Esophagus muscularis mucosa (tissue), 4 donors: ENCODE results near the gene CDHR3. TPM values are rescaled to one million over a fixed set of nuclear protein-coding genes. Genes with fewer than 3 reads are reported as not detected.
A peak's percentile ranks its signal among the peaks of the same experiment; 100 is the strongest.

Source experiments
- DNase-seq: peaks from one replicate; pipeline ENCODE4 v3.0.0-alpha.2; 2017; ENCODE audit errors: extremely low spot score
- H3K27ac ChIP-seq, 4 donors: fragments of 200-600 bp; sonication (generic); replicated peaks in 1 of 4; 1 replicate in 3 of 4; 2 replicates in 1 of 4; pipeline ENCODE4 v1.5.1; 2016 to 2019; ENCODE audit warnings: mild to moderate bottlenecking in 1 of 4
- H3K27me3 ChIP-seq, 4 donors: fragments of 200-600 bp; sonication (generic); one replicate each; pipeline versions ENCODE4 v1.5.1 to v1.6.0; 2016 to 2019
- H3K36me3 ChIP-seq, 4 donors: fragments of 200-600 bp; sonication (generic); one replicate each; pipeline ENCODE4 v1.5.1; 2016 to 2019
- H3K4me1 ChIP-seq, 4 donors: fragments of 200-600 bp; sonication (generic); one replicate each; pipeline ENCODE4 v1.5.1; 2016 to 2019
- H3K4me3 ChIP-seq, 4 donors: fragments of 200-600 bp; sonication (generic); 1 replicate in 2 of 4; 2 replicates in 2 of 4; pipeline ENCODE4 v1.5.1; 2016 to 2019; ENCODE audit warnings: mild to moderate bottlenecking in 4 of 4, moderate library complexity in 1 of 4
- H3K9me3 ChIP-seq, 4 donors: fragments of 200-600 bp; sonication (generic); 1 replicate in 3 of 4; 2 replicates in 1 of 4; pipeline ENCODE4 v1.5.1; 2016 to 2019
- CTCF ChIP-seq, 3 experiments: fragments of 200-600 bp in 2 of 3; fragments of 450-650 bp in 1 of 3; sonication (generic) in 2 of 3; IDR thresholded peaks; one replicate each; pipeline ENCODE4 v1.5.1; 2017 to 2019; ENCODE audit warnings: antibody characterized with exemption in 3 of 3, mild to moderate bottlenecking in 2 of 3, moderate library complexity in 1 of 3
- EP300 ChIP-seq: sonication (generic); formaldehyde crosslinking; IDR thresholded peaks from one replicate; pipeline ENCODE4 v1.6.1; 2017; ENCODE audit warnings: antibody characterized with exemption
- POLR2A ChIP-seq: fragments of 450-650 bp; IDR thresholded peaks from one replicate; pipeline ENCODE4 v1.6.1; 2017; ENCODE audit warnings: antibody characterized with exemption, moderate library complexity, mild to moderate bottlenecking, low read depth
- POLR2AphosphoS5 ChIP-seq, 2 donors: sonication (generic); formaldehyde crosslinking; IDR thresholded peaks; one replicate each; pipeline ENCODE4 v1.6.1; 2017; ENCODE audit warnings: antibody characterized with exemption in 2 of 2
- WGBS: methylation state at CpG from one replicate; pipeline ENCODE4 v1.1.5; 2018; 5-methylcytosine and 5-hydroxymethylcytosine counted together
- intact Hi-C: fragments of 100-400 bp; cut with DNase I; formaldehyde crosslinking; loops from one replicate; pipeline ENCODE4 v1.15.1; 2023
- total RNA-seq, 4 donors: library from RNA; depleted of rRNA; stranded (reverse); fragments of >200 nt; gene quantifications; one replicate each; pipeline versions ENCODE4 v1.1.0 to v1.2.1, GENCODE V29; 2016

CDHR3 gene
- total RNA-seq, 4 donors from 2014 or later = 7.8 to 41.1 (median 21.2) TPM

DNA sequence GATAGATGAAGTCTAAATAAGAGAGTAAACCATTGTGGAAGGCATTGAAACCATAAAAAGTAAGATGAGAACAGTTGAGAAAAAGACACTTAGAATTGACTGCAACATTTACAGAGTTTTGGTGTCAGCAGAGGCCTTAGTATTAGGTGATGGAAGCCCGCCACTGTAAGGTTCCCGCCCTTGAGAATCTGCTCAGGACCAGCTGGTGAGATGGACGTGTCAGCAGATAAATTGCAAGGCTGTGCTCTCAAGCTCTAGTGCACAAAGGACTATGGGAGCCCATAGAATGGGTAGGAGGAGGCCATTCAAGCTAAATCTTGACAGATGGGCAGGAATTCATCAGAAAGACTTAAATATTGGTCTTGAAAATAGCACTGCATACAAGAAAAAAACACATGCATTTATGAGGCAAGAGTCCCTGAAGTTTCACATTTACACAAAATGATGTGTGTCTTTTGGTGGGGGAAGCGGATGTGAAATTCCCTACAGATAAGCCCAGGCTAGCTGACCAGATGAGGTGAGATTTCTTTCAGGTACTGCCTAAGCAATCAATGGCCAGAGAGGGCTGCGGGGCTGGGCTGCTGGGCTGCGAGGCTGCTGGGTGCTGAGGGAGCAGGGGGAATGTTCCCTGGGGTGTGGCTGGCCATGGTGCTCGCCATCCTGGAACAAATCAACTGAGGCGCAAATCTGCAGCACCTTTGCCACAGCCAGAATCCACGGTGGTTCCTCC lies 106.6 kb downstream of the CDHR3 start:
- Histone ChIP-seq H3K36me3 (no peaks in the 10 kb centered on the region), H3K9me3 (no peaks in the 10 kb centered on the region), H3K4me1 (peaks cover 58 to 97% (median 88%) of the 10 kb centered on the region in 4 donors), H3K4me3 (no peak overlapping the region), H3K27ac (peak overlapping the region; percentile 74 to 86 (median 86)), H3K27me3 (no peaks in the 10 kb centered on the region)
- TF ChIP-seq CTCF (IDR thresholded peaks at IDR 0.05) (no peak), POLR2AphosphoS5 (IDR thresholded peaks at IDR 0.05) (no peak)
- WGBS = 80% methylated on average over 8 of the region's 9 CpGs
- intact Hi-C loops = no loop called here
- peak; percentile 72 for DNase-seq

DNA sequence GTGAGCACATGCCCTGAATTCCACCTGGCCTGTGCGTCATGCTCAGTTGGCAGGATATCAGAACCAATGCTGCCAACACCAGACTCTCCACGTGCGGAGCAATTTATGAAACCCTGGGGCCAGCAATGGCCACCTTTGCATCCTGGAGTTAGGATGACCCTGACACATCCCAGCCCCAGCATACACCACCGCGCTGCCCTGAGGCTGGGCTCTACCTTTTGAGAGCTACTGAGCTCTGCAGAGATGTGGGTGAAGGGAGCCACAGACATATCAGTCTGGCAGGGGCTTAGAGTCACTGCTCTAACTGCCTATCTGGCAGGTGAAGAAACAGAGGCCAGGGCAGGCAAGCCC lies 107.1 kb downstream of the CDHR3 start:
- Histone ChIP-seq H3K36me3 (no peaks in the 10 kb centered on the region), H3K4me3 (no peak overlapping the region), H3K9me3 (no peaks in the 10 kb centered on the region), H3K4me1 (peaks cover 53 to 97% (median 87%) of the 10 kb centered on the region in 4 donors), H3K27me3 (no peaks in the 10 kb centered on the region), H3K27ac (peak overlapping the region; percentile 74 to 86 (median 86))
- intact Hi-C loops = no loop called here
- TF ChIP-seq CTCF (IDR thresholded peaks at IDR 0.05) (no peak), EP300 (no peak), POLR2AphosphoS5 (IDR thresholded peaks at IDR 0.05) (peak in 1 of 2 donors; percentile 72), POLR2A (no peak)
- peak; percentile 72 for DNase-seq
- 72% methylated on average over 4 of the region's 5 CpGs for WGBS

DNA sequence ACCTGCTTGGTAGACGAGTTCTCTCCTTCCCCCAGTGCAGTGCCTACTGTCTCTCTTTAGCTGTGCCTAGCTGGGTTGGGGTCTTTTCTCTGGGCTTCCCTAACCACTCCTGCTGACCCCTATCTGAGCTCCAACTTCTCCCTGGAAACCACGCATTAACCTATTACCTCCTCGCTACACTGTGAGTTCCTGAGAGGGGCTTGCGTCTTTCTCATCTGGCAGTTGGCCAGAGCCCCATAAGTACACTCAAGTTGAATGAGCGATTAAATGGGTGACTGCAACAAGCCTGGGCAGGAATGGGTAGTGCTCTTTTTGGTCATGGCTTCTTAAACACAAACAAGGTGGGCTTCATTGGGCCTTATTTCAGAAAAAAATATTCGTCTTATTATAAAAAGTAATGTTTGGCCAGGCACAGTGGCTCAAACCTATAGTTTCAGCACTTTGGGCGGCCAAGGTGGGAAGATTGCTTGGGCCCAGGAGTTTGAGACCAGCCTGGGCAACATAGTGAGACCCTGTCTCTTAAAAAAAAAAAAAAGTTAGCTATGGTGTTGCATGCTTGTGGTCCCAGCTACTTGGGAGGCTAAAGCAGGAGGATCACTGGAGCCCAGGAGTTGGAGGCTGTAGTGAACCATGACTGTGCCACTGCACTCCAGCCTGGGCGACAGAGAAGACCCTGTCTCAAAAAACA lies 107.6 kb downstream of the CDHR3 start:
- DNase-seq = no peak
- no peaks in the 10 kb centered on the region for H3K36me3 ChIP-seq
- TF ChIP-seq EP300 = no peak
- no peak for TF ChIP-seq POLR2A
- TF ChIP-seq CTCF (IDR thresholded peaks at IDR 0.05) = no peak
- no peak for TF ChIP-seq POLR2AphosphoS5 (IDR thresholded peaks at IDR 0.05)
- no peaks in the 10 kb centered on the region for H3K9me3 ChIP-seq
- intact Hi-C loops = no loop called here
- peak overlapping the region; percentile 74 to 86 (median 86) for H3K27ac ChIP-seq
- peaks cover 48 to 97% (median 87%) of the 10 kb centered on the region in 4 donors for H3K4me1 ChIP-seq
- no peak overlapping the region for H3K4me3 ChIP-seq
- H3K27me3 ChIP-seq = no peaks in the 10 kb centered on the region
- WGBS = 90% methylated on average over 8 of the region's 8 CpGs

DNA sequence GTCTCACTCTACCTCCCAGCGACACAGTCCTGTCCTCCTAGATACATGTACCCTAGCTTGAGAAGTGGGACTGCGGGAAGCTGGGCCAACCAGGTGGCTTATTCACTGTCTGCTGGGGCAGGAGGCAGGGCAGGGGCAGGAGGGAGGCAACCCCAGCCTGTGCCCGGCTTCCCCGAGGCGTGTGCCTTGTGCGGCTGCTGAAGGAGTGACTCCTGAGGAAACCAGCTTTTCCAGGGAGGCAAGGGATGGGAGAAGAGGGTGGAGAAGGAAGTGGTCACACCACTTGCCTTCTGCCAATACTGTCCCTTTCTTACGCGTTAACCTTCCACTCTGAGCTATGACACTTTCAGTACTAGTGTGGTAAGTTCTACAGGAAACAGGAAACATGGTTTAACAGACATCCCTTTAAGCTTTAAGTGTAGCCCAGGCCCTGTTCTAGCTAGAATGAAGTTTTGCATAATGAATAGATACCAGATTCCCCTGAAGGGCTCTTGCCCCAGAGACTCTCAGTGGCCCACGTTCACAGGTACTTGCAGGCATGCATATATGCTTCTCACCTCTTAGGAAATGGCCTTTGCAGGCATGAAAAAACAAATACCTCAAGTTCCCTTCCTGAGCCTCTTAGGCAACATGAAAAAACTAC lies 108.4 kb downstream of the CDHR3 start:
- H3K27ac ChIP-seq = peak overlapping the region; percentile 74 to 86 (median 86)
- WGBS = 58% methylated on average over 6 of the region's 9 CpGs
- H3K9me3 ChIP-seq = no peaks in the 10 kb centered on the region
- H3K36me3 ChIP-seq = no peaks in the 10 kb centered on the region
- intact Hi-C loops = no loop called here
- H3K27me3 ChIP-seq = no peaks in the 10 kb centered on the region
- no peak overlapping the region for H3K4me3 ChIP-seq
- H3K4me1 ChIP-seq = peaks cover 42 to 97% (median 87%) of the 10 kb centered on the region in 4 donors
- TF ChIP-seq EP300 (no peak), POLR2AphosphoS5 (IDR thresholded peaks at IDR 0.05) (peak in 1 of 2 donors; percentile 36), POLR2A (no peak), CTCF (IDR thresholded peaks at IDR 0.05) (no peak)
- no peak for DNase-seq
